NCI-H446 (cell line): ENCODE results near the gene NCDN.

Experiments used
- DNase-seq, 2 experiments: peaks; one replicate each; lab custom pipeline; 2025; lab: John Stamatoyannopoulos, UW

NCDN gene

DNA sequence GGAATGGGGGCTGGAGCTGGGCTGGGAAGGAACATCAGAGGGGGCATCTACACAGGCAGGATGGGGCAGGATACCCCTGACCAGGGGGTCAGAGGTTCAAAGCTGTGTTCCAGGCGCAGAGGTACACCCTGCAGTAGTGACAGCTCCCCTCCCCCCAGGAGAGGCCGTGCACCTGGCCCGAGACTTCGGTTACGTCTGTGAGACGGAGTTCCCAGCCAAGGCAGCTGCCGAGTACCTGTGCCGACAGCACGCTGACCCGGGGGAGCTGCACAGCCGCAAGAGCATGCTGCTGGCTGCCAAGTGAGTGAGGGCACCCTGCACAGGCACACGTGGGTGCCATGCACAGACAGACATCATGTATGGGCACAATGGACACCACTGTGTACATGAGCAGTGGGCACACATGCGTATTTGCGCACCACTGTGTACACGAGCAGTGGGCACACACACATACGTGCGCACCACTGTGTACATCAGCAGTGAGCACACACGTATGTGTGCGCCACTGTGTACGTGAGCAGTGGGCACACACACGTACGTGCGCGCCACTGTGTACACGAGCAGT, 33.0 kb downstream of the NCDN start:
- no peak for DNase-seq

DNA sequence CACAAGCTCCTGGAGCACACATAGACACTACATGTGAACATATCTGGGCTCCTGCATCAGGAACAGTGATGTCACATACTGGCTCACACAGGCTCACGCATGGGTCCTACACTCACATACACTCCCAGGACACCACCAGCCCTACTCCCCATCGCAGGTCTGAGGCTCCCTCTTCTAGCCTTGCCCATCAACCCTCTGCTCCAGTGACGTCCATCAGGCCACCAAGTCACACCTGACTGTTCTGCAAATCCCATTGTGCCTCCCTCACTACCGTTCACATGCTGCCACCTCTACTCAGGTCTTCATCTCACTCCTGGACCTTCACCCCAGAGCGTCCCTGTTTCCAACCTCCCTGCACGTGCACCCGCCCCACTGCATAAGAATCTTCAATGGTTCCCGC, 33.6 kb downstream of the NCDN start:
- DNase-seq = no peak

DNA sequence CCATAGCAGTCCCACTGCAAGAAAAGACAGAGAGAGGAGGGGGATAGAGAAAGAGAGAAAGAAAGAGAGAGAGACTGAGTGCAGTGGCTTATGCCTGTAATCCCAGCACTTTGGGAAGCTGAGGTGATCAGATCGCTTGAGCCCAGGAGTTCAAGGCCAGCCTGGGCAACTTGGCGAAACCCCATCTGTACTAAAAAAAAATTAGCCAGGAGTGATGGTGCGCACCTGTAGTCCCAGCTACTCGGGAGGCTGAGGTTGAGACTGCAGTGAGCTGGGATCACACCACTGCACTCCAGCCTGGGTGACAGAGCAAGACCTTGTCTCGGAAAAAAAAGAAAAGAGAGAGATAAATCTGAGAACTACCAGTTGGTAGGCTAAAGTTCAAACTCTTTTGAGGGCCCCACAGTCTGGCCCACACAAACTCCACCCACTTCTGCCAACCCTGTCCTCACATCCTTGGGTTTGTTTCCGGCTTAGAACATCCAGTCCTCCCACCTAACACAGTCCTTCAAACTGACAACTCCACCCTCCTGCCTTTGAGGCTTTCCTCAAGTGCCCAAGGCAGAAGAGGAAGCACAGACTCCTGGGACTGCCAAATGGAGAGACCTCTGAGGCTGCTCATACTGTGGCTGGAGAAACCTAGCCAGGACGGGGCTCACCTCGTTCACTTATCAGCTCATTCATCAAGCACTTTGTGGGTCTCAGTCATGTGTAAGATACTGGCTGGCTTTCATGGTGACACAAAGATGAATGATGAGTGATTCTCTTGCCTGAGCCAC, 35.6 kb downstream of the NCDN start:
- no peak for DNase-seq

DNA sequence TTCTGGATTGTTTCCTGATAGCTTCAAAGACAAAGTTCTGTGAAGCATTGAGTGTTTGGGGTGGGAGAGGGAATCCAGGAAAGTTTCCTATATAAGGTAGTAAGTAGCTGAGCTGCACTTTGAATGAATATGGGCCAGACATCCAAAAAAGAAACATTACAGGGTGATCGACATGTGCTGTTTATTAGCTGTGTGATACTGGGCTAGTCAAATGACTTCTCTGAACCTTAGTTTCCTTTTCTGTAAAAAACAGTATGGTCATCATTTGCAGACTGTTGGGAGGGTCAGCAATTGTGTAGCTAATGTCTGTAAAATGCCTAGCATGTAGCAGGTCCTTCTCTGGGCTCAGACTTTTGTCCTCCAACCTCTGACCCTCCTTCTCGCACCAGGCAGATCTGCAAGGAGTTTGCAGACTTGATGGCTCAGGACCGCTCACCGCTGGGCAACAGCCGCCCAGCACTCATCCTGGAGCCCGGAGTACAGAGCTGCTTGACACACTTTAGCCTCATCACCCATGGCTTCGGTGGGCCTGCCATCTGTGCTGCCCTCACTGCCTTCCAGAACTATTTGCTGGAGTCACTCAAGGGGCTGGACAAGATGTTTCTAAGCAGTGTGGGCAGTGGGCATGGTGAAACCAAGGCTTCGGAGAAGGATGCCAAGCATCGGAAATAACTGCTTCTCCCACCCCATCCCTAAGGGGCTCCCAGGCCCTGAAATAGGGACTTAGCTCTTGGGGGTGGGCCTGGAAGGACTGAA, 36.6 kb downstream of the NCDN start:
- no peak for DNase-seq

DNA sequence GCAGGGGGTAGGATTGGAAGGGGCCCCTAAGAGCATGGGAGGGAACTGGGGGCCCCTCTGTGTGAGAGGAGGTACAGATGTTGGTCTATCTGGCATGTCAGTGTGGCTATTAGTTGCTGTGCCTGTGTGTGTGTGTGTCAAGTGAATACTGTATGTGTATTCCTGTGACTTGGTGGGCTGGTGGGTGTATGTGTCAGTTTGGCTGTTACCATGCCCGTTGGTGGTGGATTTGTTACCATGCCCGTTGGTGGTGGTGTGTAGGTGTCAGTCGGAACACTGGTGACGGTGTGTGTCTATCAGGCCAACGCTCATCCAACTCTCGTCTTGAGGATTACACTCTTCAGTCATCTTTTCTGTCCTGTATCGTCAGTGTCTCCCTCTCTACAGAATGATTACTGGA, 38.1 kb downstream of the NCDN start:
- no peak for DNase-seq

DNA sequence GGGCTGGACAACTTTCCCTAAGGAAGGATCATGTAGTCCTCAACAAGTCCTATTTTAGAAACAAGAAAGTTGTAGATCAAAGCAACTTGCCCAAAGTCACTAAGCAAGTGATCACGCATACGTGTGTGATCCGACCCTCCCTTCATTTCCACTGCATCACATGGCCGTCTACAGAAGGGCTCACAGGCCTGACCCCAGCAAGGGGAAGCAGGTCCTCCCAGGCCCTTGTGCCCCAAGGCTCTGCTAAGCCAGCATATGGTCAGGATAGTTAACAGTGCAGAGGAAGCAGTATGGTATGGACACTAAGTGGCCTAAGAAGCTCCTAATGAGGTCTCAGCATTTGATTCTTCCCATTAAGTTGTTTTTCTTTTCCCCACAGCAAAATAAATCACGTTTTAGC, 40.3 kb downstream of the NCDN start:
- no peak for DNase-seq

DNA sequence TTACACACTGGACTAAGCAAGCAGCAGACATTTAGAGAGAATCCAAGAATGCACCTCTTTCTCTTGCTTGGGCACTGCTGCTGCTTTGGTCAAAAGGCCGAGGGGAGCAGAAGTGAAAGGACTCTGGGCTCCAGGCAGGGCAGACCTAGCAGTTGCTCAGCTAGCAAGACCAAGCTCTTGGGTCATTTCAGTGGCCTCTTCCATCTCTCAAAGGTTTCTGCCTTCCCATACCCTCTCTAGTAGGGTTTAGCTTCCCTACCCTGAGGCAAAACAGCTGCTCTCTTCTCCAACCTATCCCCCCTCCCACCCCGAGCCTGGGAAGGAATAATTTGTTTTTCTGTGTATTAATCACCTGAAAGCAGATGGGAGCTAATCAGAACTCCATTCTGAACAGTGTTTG, 41.3 kb downstream of the NCDN start:
- no peak for DNase-seq

DNA sequence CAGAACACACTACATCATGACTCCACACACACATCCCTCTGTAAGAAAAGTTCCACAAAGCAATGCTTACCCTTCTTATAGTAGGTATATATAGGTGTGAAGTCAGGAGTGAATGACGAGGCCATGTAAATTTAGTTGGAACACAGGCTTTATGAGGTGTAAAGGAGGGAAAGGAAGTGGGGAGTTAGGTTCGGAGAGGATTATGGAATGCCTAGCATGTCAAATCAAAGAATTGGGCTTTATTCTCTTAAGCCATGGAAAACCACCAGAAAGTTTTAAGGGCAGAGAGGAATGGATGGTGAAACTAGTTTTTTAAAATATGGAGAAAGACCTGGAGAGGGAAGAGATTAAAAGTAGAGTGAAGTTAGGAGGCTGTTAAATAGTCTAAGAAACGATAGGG, 41.8 kb downstream of the NCDN start:
- DNase-seq = no peak

DNA sequence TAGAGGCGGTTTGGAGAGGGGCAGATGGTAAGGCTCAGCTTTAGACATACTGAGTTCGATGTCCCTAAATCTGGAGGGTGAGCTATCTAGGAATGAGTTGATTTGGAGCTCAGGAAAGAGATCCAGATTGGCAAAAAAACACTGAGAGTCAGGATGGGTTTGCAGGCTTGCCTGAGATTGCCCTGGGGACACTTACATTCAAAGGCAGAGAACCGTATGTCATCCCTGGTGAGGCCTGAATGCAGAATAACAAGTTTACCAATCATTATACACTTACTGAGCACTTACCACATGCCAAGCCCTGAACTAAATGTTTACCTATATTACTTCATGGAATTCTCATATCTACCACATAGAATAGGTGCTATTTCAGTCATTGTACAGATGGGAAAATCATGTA, 43.0 kb downstream of the NCDN start:
- DNase-seq = no peak

DNA sequence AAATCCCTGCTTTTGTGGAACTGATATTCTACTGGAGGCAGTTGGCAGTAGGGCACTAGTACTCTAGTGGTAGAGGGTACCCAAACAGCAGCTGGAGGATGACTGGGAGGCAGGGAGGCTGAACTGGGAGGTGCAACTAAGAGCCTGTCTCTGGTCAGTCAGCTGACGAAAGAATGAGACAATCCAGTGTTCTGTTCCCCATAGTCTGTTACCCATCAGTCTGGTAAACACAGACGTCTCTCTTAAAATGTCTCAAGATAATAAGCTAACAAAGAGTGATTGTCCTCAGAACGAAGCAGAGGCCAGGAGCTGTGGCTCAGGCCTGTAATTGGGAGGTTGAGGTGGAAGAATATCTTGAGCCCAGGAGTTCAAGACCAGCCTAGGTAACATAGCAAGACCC, 45.9 kb downstream of the NCDN start:
- DNase-seq = no peak

DNA sequence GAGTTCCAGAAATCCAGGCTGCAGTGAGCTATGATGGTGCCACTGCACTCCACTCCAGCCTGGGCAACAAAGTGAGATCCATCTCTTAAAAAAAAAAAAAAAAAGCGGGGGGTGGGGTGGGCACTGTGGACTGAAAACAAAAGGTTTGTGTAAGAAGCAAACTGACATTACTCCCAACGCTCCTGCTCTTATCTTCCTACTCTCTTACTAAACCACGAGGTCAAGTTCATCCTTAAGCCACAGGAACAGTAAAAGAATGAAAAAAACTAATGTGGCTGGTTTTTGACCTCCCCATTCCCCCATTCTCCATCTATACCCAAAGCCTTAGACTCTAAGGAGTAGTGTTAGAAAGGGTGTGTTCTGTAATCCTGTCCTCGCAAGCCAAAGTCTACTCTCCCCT, 46.3 kb downstream of the NCDN start:
- DNase-seq = no peak

DNA sequence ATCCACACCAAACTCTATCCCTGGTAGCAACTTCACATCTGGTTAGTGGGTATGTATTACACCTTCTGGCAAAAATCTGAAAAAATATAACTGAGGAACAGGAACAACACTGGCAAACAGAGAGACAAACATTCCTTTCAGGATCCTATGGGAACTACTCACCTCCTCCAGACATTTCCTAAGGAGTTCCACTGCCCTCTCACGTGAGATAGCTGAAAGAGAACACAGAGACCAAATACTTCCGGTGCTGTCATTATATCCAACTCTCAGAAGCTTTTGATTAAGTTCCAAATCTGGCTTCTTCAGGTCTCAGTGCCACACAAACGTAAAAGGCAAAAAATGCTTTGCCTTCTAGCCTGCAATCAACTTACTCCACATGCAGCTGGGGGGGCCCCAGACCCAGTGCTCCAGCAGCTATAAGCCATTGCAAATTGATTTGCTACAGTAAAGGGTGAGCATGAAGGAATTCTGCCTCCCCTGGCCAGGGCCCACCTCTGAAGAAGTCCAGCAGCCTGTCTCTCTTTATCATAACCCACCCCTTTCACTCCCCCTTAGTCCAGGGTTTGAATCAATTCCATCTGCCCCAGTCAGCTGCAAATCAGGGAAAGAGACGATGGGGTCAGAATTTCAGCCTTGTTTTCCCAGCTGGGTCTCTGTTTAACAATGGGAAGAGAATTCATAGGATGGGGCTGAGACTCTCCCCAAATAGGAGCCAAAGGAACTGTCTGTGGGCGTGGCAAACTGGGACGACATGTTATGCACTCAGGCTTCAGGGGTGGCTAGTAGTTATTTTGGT, 47.7 kb downstream of the NCDN start:
- no peak for DNase-seq

DNA sequence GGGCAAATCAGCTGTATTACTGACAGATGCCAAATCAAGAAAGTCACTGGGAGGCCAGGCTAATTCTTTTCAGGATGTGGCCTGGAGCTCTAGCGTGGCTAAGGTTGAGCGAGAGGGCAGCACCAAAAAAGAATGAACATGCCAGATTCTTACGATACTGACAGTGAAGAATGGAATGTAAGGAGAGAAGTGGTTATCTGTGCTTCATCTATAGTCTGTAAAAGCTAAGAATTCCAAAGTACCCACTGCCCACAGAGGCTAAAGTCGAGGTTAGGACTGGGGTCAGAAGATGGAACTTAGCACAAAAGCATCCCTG, 48.2 kb downstream of the NCDN start:
- no peak for DNase-seq

DNA sequence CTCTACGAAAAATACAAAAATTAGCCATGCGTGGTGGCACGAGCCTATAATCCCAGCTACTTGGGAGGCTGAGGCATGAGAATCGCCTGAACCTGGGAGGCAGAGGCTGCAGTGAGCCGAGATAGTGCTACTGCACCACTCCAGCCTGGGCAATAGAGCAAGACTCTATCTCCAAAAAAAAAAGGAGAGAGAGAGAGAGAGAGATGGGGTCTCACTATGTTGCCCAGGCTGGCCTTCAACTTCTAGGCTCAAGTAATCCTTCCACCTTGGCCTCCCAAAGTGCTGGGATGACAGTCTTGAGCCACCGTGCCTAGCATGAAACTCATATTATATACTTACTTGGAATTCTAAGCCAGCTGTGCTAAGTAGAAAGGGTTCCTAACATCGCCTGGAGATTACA, 54.1 kb downstream of the NCDN start:
- DNase-seq = no peak

DNA sequence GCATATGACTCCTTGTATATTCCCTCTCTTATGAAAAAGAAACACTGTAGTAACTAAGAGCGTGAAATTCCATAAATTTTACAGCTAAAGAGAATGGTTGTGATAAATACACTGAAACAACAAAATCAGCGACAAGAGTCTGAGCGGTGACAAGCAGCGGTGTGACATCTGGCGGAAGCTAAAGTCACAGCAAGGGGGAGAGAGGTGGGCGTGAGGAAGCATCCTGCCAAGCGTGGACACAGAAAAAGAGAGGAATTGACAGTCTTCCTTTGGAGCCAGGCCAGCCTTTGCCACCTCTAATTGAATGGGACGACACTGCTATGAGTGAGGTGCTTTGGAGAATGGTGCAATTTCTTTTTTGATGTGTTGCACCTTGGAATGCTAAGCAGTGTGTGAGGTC, 57.8 kb downstream of the NCDN start:
- no peak for DNase-seq
